ENCODE measurements around the gene FCGR3A.
"Not testable (repeated sequence)": the region's sequence is repeated elsewhere in the genome, so short reads cannot be mapped to it uniquely, and the experiment has no call there.

DNA sequence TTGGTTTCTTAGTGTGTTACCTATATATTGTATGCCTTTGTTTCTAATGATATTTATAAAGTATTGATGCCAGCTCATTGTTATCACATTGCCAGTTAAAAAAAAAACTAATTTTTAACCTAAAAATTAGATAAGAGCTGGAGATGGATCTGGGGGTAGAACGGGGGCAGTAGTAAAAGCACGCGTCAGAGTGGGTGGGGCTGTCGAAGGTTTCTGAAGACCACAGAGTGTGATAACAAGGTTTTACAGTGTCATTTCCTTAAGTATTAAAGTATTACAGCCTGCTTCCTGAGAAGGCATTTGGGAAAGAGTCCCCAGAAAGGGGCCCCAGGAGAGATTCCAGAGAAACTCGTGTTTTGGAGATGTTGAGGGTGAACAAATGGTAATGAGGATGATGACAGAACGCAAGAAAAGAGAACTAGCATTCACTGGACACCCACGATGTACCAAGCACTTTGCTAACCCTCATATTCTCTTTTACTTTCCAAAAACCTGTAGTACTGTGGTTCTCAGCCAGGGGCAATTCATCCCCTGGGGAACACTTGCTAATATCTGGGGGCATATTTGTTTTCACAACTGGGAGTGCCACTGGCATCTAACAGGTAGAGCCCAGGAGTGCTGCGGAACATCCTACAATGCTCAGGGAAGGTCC, 30.4 kb upstream of the FCGR3A start:
- TF ChIP-seq, protein P1, sequence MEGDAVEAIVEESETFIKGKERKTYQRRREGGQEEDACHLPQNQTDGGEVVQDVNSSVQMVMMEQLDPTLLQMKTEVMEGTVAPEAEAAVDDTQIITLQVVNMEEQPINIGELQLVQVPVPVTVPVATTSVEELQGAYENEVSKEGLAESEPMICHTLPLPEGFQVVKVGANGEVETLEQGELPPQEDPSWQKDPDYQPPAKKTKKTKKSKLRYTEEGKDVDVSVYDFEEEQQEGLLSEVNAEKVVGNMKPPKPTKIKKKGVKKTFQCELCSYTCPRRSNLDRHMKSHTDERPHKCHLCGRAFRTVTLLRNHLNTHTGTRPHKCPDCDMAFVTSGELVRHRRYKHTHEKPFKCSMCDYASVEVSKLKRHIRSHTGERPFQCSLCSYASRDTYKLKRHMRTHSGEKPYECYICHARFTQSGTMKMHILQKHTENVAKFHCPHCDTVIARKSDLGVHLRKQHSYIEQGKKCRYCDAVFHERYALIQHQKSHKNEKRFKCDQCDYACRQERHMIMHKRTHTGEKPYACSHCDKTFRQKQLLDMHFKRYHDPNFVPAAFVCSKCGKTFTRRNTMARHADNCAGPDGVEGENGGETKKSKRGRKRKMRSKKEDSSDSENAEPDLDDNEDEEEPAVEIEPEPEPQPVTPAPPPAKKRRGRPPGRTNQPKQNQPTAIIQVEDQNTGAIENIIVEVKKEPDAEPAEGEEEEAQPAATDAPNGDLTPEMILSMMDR (IDR thresholded peaks at IDR 0.05) = not testable (repeated sequence)
- not testable (repeated sequence) for TF ChIP-seq POLR2A (IDR thresholded peaks at IDR 0.05)
